Esophagus squamous epithelium (tissue), 4 donors: ENCODE measurements around the gene PLAC9.

Experiments
- CTCF ChIP-seq, 6 experiments: fragments of 450-650 bp in 4 of 6; fragments of 200-600 bp in 2 of 6; sonication (generic) in 2 of 6; IDR thresholded peaks; one replicate each; pipeline ENCODE4 v1.5.1; 2016 to 2019; ENCODE audit warnings: antibody characterized with exemption in 6 of 6, mild to moderate bottlenecking in 4 of 6, moderate library complexity in 4 of 6
- POLR2A ChIP-seq, 4 donors: fragments of 450-650 bp; IDR thresholded peaks; one replicate each; pipeline ENCODE4 v1.6.1; 2017; ENCODE audit warnings: antibody characterized with exemption in 4 of 4, mild to moderate bottlenecking in 4 of 4, moderate library complexity in 3 of 4

GRCh38 chr10:80153460-80153859 lies 20.9 kb downstream of the PLAC9 start:
- TF ChIP-seq POLR2A (IDR thresholded peaks at IDR 0.05) (no peak), CTCF (IDR thresholded peaks at IDR 0.05) (no peak)
